ENCODE results near the gene SLC29A1. TPM values are rescaled to one million over a fixed set of nuclear protein-coding genes. Genes with fewer than 3 reads are reported as not detected.
A peak's percentile ranks its signal among the peaks of the same experiment; 100 is the strongest.

SLC29A1 gene
- 1.2 and 1.8 TPM in 2 replicates for total RNA-seq

GRCh38 chr6:44223319-44224028, at the start of gene SLC29A1:
TSS of gene SLC29A1 (plus strand) at chr6:44223595. CDS start at chr6:44227314, 3,719 bp downstream.
- TF ChIP-seq, protein P1, sequence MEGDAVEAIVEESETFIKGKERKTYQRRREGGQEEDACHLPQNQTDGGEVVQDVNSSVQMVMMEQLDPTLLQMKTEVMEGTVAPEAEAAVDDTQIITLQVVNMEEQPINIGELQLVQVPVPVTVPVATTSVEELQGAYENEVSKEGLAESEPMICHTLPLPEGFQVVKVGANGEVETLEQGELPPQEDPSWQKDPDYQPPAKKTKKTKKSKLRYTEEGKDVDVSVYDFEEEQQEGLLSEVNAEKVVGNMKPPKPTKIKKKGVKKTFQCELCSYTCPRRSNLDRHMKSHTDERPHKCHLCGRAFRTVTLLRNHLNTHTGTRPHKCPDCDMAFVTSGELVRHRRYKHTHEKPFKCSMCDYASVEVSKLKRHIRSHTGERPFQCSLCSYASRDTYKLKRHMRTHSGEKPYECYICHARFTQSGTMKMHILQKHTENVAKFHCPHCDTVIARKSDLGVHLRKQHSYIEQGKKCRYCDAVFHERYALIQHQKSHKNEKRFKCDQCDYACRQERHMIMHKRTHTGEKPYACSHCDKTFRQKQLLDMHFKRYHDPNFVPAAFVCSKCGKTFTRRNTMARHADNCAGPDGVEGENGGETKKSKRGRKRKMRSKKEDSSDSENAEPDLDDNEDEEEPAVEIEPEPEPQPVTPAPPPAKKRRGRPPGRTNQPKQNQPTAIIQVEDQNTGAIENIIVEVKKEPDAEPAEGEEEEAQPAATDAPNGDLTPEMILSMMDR (IDR thresholded peaks at IDR 0.05; ENCODE audit: insufficient read depth, low read length, severe bottlenecking) = no peak
- Histone ChIP-seq H3K4me3 (ENCODE audit: low read depth, low read length) (peak within 1 kb of the TSS; percentile 52), H3K27me3 (ENCODE audit: control insufficient read depth, insufficient read depth, low read length) (no peaks in the 10 kb centered on the region), H3K36me3 (ENCODE audit: control insufficient read depth, insufficient read depth, low read length) (no peaks in the 10 kb centered on the region)
- DNase-seq (ENCODE audit: low read depth) (no peak), FAIRE-seq (no peak)

DNA sequence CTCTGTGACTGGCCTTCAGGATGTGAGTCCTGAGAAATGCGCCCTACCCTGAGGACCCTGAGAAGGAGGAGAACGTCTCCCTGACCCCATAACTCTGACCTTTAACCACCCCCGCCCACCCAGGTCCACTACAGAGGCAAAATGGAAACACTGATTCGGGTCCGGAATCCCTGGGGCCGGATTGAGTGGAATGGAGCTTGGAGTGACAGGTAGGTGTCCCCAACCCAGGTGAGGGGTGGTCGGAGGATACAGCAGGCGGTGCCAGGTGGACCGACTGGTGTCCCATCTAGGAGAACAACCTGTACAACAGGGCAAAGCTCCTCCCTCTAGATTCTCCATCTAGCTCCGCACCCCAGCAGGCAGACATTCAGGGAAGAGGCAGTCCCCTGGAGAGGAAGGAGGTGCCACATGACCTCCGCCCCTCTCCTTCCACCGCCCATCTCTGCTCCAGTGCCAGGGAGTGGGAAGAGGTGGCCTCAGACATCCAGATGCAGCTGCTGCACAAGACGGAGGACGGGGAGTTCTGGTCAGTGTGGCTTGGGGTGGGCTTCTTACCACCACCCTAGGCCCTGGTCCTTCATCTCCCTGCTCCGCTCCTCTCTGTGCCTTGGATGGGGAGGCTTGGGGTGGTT, 47.1 kb upstream of the SLC29A1 start:
- TF ChIP-seq, protein P1 (IDR thresholded peaks at IDR 0.05; ENCODE audit: insufficient read depth, low read length, severe bottlenecking) = no peak
- Histone ChIP-seq H3K36me3 (ENCODE audit: control insufficient read depth, insufficient read depth, low read length) (no peaks in the 10 kb centered on the region), H3K4me3 (ENCODE audit: low read depth, low read length) (no peak overlapping the region), H3K27me3 (ENCODE audit: control insufficient read depth, insufficient read depth, low read length) (no peaks in the 10 kb centered on the region)
- DNase-seq (ENCODE audit: low read depth) (no peak), FAIRE-seq (no peak)

GRCh38 chr6:44176762-44177509, 46.5 kb upstream of the SLC29A1 start:
- TF ChIP-seq, protein P1 (IDR thresholded peaks at IDR 0.05; ENCODE audit: insufficient read depth, low read length, severe bottlenecking) = no peak
- Histone ChIP-seq H3K36me3 (ENCODE audit: control insufficient read depth, insufficient read depth, low read length) (no peaks in the 10 kb centered on the region), H3K27me3 (ENCODE audit: control insufficient read depth, insufficient read depth, low read length) (no peaks in the 10 kb centered on the region), H3K4me3 (ENCODE audit: low read depth, low read length) (no peak overlapping the region)
- DNase-seq (ENCODE audit: low read depth) (no peak), FAIRE-seq (no peak)

DNA sequence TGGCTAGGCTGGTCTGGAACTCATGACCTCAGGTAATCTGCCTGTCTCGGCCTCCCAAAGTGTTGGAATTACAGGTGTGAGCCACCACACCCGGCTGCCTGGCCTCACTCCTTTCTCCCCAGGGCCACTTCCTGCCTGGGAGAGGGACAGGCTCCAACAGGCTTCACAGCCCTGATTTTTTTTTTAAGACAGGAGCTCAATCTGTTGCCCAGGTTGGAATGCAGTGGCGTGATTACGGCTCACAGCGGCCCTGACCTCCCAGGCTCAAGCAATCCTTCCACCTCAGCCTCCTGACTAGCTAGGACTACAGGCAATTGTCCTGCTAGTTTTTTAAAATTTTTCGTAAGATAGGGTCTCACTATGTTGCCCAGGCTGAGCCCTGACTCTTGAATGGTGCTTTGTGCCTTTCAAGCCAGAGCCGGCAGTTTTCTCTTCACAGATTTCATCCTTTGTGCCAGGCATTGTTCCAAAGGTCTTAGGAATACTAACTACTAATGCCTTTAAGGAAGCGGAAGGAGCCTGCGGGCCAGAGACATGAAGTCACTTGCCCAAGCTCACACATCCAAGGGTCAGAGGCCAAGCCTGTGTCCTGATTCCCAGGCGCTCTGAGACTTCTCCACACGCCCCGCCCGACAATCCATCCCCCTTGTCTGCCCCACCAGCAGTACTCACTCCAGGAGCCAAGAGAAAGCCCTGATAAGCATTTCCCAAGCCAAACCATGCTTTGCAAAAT, 45.5 kb upstream of the SLC29A1 start:
- TF ChIP-seq, protein P1 (IDR thresholded peaks at IDR 0.05; ENCODE audit: insufficient read depth, low read length, severe bottlenecking) = no peak
- Histone ChIP-seq H3K4me3 (ENCODE audit: low read depth, low read length) (no peak overlapping the region), H3K36me3 (ENCODE audit: control insufficient read depth, insufficient read depth, low read length) (no peaks in the 10 kb centered on the region), H3K27me3 (ENCODE audit: control insufficient read depth, insufficient read depth, low read length) (no peaks in the 10 kb centered on the region)
- DNase-seq (ENCODE audit: low read depth) (peak; percentile 32), FAIRE-seq (no peak)

DNA sequence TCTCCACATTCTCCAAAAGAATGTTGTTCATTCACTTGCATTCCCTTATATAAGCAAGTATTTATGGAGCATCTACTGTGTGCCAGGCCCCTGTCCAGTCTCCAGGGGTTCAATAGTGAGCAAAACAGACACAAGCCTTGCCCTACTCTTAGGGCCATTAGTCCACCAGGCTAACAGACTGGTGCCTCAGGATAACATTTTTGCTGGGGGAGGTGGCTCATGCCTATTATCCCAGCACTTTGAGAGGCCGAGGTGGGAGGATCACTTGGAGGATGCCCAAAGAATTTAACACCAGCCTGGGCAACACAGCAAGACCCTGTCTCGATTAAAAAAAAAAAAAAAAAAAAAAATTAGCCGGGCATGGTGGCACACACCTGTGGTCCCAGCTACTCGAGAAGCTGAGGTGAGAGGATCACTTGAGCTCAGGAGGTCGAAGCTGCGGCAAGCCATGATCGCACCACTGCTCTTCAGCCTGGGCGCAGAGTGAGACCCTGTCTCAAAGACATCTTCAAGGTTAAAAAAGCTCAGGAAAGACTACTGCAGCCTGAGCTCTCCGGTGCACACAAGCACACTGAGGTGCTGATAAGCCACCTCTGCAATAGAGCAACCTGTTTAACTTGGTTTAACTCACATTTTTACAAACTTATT, 44.8 kb upstream of the SLC29A1 start:
- no peak for DNase-seq (ENCODE audit: low read depth)
- no peaks in the 10 kb centered on the region for H3K27me3 ChIP-seq (ENCODE audit: control insufficient read depth, insufficient read depth, low read length)
- TF ChIP-seq, protein P1 (IDR thresholded peaks at IDR 0.05; ENCODE audit: insufficient read depth, low read length, severe bottlenecking) = no peak

More for the DNA sequence above, 44.8 kb upstream of the SLC29A1 start:
- no peaks in the 10 kb centered on the region for H3K36me3 ChIP-seq (ENCODE audit: control insufficient read depth, insufficient read depth, low read length)
- no peak overlapping the region for H3K4me3 ChIP-seq (ENCODE audit: low read depth, low read length)
- no peak for FAIRE-seq
